IMR-90 (cell line): ENCODE results near the gene ARHGAP15.

Source experiments
- CTCF ChIP-seq: conservative IDR thresholded peaks from 2 replicates; pipeline ENCODE4 v1.5.1; 2012; ENCODE audit warnings: mild to moderate bottlenecking, low read depth, low read length, improper control_type of control experiment
- MAFK ChIP-seq: IDR thresholded peaks from 2 replicates; pipeline ENCODE4 v1.6.1; 2012; ENCODE audit warnings: low read depth, low read length, improper control_type of control experiment
- MXI1 ChIP-seq: IDR thresholded peaks from 2 replicates; pipeline ENCODE4 v1.6.1; 2012; ENCODE audit warnings: low read depth, mild to moderate bottlenecking, low read length, moderate library complexity, borderline replicate concordance

- TF ChIP-seq MAFK (no peak), MXI1 (no peak), CTCF (no peak)
These were observed 263.1 kb downstream of the ARHGAP15 start for GRCh38 chr2:143392358-143392757.
